Stimulated activated CD4-positive, alpha-beta T cell treated with anti-CD3 and anti-CD28 coated beads, Interleukin-1b, Interleukin-23, amount 100 ng/mL, for 48 hours (primary cell): ENCODE results near the gene KNL1.
A peak's percentile ranks its signal among the peaks of the same experiment; 100 is the strongest.
"Not testable (repeated sequence)": the region's sequence is repeated elsewhere in the genome, so short reads cannot be mapped to it uniquely, and the experiment has no call there.

Experiments
- DNase-seq: peaks from one replicate; pipeline ENCODE4 v3.0.0-alpha.2; 2020

KNL1 gene

DNA sequence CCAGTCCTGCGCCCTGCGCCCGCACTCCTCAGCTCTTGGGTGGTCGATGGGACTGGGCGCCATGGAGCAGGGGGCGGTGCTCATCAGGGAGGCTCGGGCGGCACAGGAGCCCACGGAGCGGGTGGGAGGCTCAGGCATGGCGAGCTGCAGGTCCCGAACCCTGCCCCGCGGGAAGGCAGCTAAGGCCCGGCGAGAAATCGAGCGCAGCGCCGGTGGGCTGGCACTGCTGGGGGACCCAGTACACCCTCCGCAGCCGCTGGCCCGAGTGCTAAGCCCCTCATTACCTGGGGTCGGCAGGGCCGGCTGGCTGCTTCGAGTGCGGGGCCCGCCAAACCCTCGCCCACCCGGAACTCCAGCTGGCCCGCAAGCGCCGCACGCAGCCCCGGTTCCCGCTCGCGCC lies 82.9 kb downstream of the KNL1 start:
- DNase-seq, result not testable (repeated sequence)

GRCh38 chr15:40680151-40680550 lies 86.1 kb downstream of the KNL1 start:
- DNase-seq, result no peak

- not testable (repeated sequence) for DNase-seq
These were observed 86.9 kb downstream of the KNL1 start for GRCh38 chr15:40680959-40681358.

DNA sequence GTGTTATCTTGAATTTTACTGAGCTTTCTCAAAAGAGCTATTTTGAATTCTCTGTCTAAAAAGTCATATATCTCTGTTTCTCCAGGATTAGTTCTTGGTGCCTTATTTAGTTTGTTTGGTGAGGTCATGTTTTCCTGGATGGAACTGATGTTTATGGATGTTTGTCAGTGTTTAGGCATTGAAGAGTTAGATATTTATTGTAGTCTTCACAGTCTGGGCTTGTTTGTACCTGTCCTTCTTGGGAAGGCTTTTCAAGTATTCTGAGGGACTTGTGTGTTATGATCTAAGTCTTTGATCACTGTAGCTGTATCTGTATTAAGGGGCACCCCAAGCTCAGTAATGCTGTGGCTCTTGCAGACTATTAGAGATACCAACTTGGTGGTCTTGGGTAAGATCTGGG lies 90.3 kb downstream of the KNL1 start:
- DNase-seq, result no peak

- no peak for DNase-seq
These were observed 91.3 kb downstream of the KNL1 start for GRCh38 chr15:40685376-40685775.

DNA sequence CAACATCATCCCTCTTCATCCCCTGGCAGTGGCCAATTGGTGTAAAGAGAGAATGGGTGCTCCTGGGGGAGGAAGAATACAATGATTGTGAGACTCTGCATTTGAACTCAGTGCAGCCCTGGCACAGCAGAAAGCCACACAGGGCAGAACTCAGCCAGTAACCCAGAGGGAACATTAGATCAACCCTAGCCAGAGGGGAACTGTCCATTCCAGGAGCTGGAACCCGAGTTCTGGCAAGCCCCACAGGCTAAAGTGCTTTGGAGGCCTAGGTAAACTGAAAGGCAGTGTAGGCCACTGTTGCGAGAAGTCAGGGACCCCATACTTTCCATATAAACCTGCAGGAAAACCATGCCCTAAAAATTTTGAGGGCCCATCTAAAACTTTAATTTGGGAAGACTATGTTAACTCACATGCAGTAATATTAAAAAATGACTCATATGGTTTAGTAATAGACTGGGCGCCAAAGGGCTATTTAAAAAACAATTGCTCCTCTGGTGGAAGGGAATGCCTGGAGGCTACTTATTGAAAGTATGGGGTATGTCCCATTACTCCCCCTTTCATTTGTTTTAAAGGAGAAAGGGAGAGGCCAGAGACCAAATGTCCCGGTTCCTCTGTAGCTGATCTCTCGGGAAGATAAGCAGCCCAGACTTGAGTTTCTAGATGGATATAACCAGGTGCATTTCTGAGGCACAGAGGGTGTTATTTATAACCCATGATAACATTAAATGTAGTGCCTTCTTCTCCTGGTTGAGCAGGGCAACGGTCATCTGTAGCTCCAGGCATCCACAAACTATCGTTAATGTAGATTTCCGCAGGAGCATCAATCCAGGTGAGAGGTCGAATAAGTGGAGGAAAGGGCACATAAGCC lies 95.1 kb downstream of the KNL1 start:
- DNase-seq, result no peak

DNA sequence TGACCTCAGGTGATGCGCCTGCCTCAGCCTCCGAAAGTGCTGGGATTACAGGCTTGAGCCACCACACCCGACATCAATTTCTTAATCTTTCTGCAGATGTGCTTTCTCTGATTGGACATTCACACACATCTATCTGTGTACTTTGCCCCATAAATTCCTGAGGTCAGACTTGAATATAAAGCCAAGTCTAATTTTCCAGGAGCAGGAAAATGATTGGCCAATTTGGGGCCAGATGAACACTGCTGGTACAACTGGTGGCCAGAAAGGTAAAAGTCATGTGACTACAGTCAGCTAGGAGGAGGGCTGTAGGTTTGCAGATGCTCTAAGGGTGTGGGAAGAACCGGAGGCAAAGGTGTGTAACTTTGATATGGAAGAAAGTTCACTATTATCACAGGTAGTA lies 97.7 kb downstream of the KNL1 start:
- no peak for DNase-seq

- no peak for DNase-seq
These were observed 100.0 kb downstream of the KNL1 start for GRCh38 chr15:40693904-40694687.

DNA sequence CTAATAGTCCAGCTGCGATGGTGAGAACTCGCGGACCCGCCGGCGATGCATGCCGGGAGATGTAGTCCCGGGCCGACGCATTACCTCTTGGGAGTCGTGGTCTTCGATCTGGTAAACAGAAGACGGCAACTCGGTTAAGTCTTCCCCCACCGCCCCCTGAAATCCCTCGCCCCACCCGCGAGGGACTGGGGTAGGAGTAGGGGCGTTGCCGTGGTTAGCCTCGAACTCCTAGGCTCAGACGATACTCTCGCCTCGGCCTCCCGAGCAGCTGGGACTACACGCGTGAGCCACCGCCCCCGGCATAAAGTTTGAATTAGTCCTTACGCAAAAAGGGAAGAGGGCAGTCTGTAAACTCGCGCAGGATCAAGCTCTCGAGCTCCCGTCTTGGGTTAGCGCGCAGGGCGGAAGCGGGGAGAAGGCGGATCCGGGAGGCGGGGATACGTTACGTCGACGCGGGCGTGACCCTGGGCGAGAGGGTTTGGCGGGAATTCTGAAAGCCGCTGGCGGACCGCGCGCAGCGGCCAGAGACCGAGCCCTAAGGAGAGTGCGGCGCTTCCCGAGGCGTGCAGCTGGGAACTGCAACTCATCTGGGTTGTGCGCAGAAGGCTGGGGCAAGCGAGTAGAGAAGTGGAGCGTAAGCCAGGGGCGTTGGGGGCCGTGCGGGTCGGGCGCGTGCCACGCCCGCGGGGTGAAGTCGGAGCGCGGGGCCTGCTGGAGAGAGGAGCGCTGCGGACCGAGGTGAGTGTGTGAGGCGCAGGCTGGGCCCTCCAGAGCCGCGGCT lies 100.8 kb downstream of the KNL1 start, which contains the start of gene RAD51:
RAD51 (plus strand) TSS at position 487 of the 781 bp plus-strand sequence. CDS start 3,585 bp downstream, outside the sequence.
- peak; percentile 93 for DNase-seq

DNA sequence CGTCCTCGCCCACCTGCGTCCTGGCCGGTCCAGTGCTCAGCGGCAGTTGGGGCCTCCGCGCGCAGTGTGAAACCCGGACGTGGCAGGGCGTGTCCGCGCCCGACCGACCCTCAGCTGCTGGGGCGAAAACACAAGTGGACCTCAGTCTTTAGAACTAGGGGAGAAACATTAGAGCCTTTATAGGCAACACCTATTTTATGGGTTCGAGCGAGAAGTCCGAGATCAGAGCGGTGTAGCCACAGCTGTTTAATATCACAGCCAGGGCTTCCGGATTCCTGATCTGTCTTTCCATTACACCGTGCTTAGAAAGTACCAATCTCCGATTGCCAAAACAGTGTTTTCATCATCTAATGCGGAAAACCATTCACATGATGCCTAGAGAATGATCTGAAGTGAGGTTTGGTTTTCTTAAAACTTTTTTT lies 101.4 kb downstream of the KNL1 start:
- DNase-seq, result no peak

- no peak for DNase-seq
These were observed 102.2 kb downstream of the KNL1 start for GRCh38 chr15:40696228-40696627.

- DNase-seq, result no peak
These were observed 103.9 kb downstream of the KNL1 start for GRCh38 chr15:40697916-40698315.

DNA sequence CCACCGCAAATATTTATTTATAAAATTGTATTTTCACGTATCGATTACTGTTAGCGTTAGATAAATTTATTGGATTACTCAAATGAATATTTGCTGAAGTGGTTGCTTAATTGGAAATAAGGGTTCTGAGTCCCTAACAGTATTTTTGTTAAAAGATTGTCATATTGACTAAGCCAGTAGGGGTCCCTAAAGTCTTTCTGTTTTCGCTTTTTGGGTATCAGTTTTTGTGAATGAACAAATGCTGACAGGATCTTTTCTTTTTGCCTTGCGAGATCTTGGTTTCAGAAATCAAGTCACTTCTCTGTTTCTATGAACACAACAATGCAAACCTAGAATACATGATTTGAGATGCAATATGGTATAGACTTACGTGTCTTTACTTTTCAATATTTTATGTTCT lies 108.0 kb downstream of the KNL1 start:
- no peak for DNase-seq

DNA sequence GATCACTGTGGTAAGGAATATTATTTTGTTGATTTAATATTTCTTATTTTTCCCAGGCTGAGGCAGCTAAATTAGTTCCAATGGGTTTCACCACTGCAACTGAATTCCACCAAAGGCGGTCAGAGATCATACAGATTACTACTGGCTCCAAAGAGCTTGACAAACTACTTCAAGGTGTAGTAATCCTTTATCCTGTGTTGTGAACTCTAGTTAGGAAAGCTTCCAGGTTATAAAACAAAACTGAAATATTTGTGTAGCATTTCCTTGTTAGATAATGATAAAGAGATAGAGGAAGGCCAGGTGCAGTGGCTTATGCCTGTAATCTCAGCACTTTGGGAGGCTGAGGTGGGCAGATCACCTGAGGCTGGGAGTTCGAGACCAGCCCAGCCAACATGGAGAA lies 112.1 kb downstream of the KNL1 start:
- DNase-seq, result no peak
